ENCODE results near the gene FLNC. TPM values are rescaled to one million over a fixed set of nuclear protein-coding genes. Genes with fewer than 3 reads are reported as not detected.

FLNC gene
- total and polyA plus RNA-seq, 9 of the 15 experiments (the other 6 are each of a cell fraction or from before 2014, with no cell fraction given), result 0.90 to 155 (median 28.8) TPM

DNA sequence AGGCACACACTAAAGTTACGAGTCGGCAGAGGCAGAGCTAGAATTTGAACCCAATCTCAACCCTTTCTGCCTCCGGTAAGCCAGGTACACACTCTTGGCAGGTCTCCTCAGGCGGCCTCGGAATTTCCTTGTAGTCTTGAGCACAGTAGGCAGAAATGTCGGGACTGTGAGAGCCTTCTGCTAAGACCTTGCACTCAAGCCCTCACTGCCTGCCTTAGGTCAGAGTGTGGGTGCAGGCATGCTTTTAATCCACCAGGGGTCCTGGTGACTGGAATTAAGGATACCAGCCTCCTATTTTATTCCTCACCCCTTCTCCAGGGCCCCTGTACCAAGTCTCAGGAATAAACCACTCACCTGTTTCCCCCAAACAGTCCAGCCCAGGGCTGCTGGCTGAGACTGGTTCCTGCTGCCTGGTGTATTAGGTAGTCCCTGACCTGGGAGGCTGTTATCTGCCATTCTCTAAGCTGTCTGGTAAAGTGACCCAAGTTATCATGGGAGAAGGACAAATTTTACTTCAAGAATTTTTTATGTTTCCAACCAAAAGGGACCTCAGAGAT is 33.3 kb downstream of the FLNC start (continued):
- TF ChIP-seq DPF2 (IDR thresholded peaks at IDR 0.05) (no peak; the same call in 1 of the 2 replicates), TCF7 (IDR thresholded peaks at IDR 0.05; ENCODE audit: borderline replicate concordance) (no peak), HNRNPLL (IDR thresholded peaks at IDR 0.05; ENCODE audit: low read depth, low read length, poor library complexity, severe bottlenecking) (no peak), STAT6 (CRISPR knock-in tag; IDR thresholded peaks at IDR 0.05) (0 out of 2 replicates have a peak, but pooled peaks have one; percentile 35), FOXJ3 (CRISPR knock-in tag; IDR thresholded peaks at IDR 0.05) (no peak), ARID1B (IDR thresholded peaks at IDR 0.05) (no peak), NONO (IDR thresholded peaks at IDR 0.05; ENCODE audit: low read depth in 2 of 2, low read length in 1 of 2) (0 out of 4 replicates have a peak, but pooled peaks of 1 of the 2 experiments have one; percentile 16), RBM22 (IDR thresholded peaks at IDR 0.05; ENCODE audit: low read depth, low read length, poor library complexity, severe bottlenecking) (no peak), SMARCA4 (IDR thresholded peaks at IDR 0.05) (peak; percentile 49; the same call in 1 of the 2 replicates), ZBTB12 (CRISPR knock-in tag; IDR thresholded peaks at IDR 0.05) (no peak), MYNN (IDR thresholded peaks at IDR 0.05) (no peak), MYNN (CRISPR knock-in tag; IDR thresholded peaks at IDR 0.05) (no peak), TRIM24 (IDR thresholded peaks at IDR 0.05) (0 out of 4 replicates have a peak, but pooled peaks of 1 of the 2 experiments have one; percentile 10), KLF16 (IDR thresholded peaks at IDR 0.05) (peak; percentile 75), RAD21 (CRISPR knock-in tag; conservative IDR thresholded peaks at IDR 0.05 in 1 of 2, IDR thresholded peaks at IDR 0.05 in 1 of 2) (peak; percentile 32 to 52), PCBP1 (IDR thresholded peaks at IDR 0.05; ENCODE audit: low read depth, low read length, poor library complexity, severe bottlenecking) (no peak), ARHGAP35 (IDR thresholded peaks at IDR 0.05; ENCODE audit: partially characterized antibody) (no peak), SMAD4 (CRISPR knock-in tag; conservative IDR thresholded peaks at IDR 0.05) (no peak), MIER1 (IDR thresholded peaks at IDR 0.05; ENCODE audit: low read depth) (no peak)
- TF ChIP-seq, protein P1, sequence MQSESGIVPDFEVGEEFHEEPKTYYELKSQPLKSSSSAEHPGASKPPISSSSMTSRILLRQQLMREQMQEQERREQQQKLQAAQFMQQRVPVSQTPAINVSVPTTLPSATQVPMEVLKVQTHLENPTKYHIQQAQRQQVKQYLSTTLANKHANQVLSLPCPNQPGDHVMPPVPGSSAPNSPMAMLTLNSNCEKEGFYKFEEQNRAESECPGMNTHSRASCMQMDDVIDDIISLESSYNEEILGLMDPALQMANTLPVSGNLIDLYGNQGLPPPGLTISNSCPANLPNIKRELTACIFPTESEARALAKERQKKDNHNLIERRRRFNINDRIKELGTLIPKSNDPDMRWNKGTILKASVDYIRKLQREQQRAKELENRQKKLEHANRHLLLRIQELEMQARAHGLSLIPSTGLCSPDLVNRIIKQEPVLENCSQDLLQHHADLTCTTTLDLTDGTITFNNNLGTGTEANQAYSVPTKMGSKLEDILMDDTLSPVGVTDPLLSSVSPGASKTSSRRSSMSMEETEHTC (IDR thresholded peaks at IDR 0.05), result no peak; the same call in 1 of the 2 replicates
- TF ChIP-seq, protein P2, sequence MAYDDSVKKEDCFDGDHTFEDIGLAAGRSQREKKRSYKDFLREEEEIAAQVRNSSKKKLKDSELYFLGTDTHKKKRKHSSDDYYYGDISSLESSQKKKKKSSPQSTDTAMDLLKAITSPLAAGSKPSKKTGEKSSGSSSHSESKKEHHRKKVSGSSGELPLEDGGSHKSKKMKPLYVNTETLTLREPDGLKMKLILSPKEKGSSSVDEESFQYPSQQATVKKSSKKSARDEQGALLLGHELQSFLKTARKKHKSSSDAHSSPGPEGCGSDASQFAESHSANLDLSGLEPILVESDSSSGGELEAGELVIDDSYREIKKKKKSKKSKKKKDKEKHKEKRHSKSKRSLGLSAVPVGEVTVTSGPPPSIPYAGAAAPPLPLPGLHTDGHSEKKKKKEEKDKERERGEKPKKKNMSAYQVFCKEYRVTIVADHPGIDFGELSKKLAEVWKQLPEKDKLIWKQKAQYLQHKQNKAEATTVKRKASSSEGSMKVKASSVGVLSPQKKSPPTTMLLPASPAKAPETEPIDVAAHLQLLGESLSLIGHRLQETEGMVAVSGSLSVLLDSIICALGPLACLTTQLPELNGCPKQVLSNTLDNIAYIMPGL (CRISPR knock-in tag; IDR thresholded peaks at IDR 0.05), result 0 out of 2 replicates have a peak, but pooled peaks have one; percentile 2
